D341Med (cell line): ENCODE results near the gene WWOX.
"Not testable (repeated sequence)": the region's sequence is repeated elsewhere in the genome, so short reads cannot be mapped to it uniquely, and the experiment has no call there.

Experiments used
- DNase-seq: peaks from one replicate; pipeline ENCODE4 v3.0.0; 2012; ENCODE audit warnings: low spot score

The WWOX gene

GRCh38 chr16:78501744-78502143 lies 402.3 kb downstream of the WWOX start:
- no peak for DNase-seq

- no peak for DNase-seq
Observed at GRCh38 chr16:78502812-78503350, 403.4 kb downstream of the WWOX start.

- DNase-seq = no peak
Observed at GRCh38 chr16:78503602-78504001, 404.1 kb downstream of the WWOX start.

- no peak for DNase-seq
Observed at GRCh38 chr16:78504401-78504851, 405.0 kb downstream of the WWOX start.

- no peak for DNase-seq
Observed at GRCh38 chr16:78505036-78505435, 405.6 kb downstream of the WWOX start.

GRCh38 chr16:78505544-78506366 lies 406.3 kb downstream of the WWOX start:
- DNase-seq = no peak

- DNase-seq = no peak
Observed at GRCh38 chr16:78506367-78507193, 407.1 kb downstream of the WWOX start.

- no peak for DNase-seq
Observed at GRCh38 chr16:78507576-78507975, 408.1 kb downstream of the WWOX start.

- DNase-seq = no peak
Observed at GRCh38 chr16:78509965-78510364, 410.5 kb downstream of the WWOX start.

- DNase-seq = no peak
Observed at GRCh38 chr16:78510496-78510895, 411.0 kb downstream of the WWOX start.

GRCh38 chr16:78513838-78514237 lies 414.4 kb downstream of the WWOX start:
- no peak for DNase-seq

GRCh38 chr16:78514888-78515287 lies 415.4 kb downstream of the WWOX start:
- DNase-seq = not testable (repeated sequence)

GRCh38 chr16:78515421-78515820 lies 416.0 kb downstream of the WWOX start:
- DNase-seq = no peak

GRCh38 chr16:78516006-78516736 lies 416.7 kb downstream of the WWOX start:
- no peak for DNase-seq

GRCh38 chr16:78519896-78520295 lies 420.4 kb downstream of the WWOX start:
- DNase-seq = no peak

- no peak for DNase-seq
Observed at GRCh38 chr16:78520470-78520869, 421.0 kb downstream of the WWOX start.

GRCh38 chr16:78522327-78522726 lies 422.9 kb downstream of the WWOX start:
- DNase-seq = no peak

- no peak for DNase-seq
Observed at GRCh38 chr16:78523212-78523985, 423.9 kb downstream of the WWOX start.

- no peak for DNase-seq
Observed at GRCh38 chr16:78524066-78524595, 424.7 kb downstream of the WWOX start.

- DNase-seq = no peak
Observed at GRCh38 chr16:78528265-78528664, 428.8 kb downstream of the WWOX start.

GRCh38 chr16:78529881-78530280 lies 430.4 kb downstream of the WWOX start:
- no peak for DNase-seq
